Measurements from ENCODE around the gene SERP2. TPM values are rescaled to one million over a fixed set of nuclear protein-coding genes. Genes with fewer than 3 reads are reported as not detected.

The SERP2 gene
- total RNA-seq, 1 donor from 2014 or later: 8.1 TPM

GRCh38 chr13:44411841-44412240 is 38.2 kb downstream of the SERP2 start:
- DNase-seq (ENCODE audit: low read depth): no peak

GRCh38 chr13:44412346-44412935 is 38.8 kb downstream of the SERP2 start:
- no peak for DNase-seq (ENCODE audit: low read depth)

- no peak for DNase-seq (ENCODE audit: low read depth)
These were observed 39.5 kb downstream of the SERP2 start for GRCh38 chr13:44413095-44413494.

DNA sequence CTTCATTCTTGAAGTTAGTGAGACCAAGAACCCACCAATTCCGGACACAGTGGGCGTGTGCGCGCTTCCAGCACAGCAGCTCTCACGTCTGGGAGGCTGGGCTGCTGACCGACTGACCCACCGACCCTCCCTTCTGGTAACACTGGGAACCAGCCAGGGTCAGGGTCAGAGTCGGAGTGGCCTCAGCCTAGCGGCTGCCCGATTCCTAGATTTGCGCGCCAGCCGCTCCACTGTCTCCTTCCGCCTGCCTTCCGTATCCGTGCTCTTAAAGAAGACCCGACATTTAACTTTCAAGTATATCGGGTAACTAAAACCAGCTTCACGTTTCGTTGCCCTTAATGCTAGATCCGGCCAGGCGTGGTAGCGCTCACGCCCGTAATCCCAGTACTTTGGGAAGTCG is 41.1 kb downstream of the SERP2 start:
- no peak for DNase-seq (ENCODE audit: low read depth)

- no peak for DNase-seq (ENCODE audit: low read depth)
These were observed 42.2 kb downstream of the SERP2 start for GRCh38 chr13:44415815-44416214.

DNA sequence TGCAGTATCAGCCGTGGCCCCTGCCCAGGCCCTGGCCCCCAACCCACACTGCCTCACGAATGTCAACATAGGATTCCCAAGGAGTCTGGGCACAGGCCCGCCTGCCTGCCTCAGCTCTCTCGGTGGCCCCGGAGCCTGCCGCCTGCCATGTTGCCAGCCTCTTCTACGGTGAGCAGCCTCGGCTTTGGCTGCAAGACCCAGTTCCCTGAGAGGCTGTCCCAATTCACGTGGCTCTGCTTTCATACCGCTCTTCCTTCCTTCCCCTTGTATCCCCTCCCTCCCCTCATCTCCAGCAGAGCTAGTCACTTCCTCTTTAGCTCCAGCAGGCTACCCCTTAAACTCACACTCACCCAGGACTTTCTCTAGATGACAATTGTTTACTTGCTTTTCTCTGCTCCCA is 42.7 kb downstream of the SERP2 start:
- DNase-seq (ENCODE audit: low read depth): no peak

GRCh38 chr13:44416744-44417143 is 43.1 kb downstream of the SERP2 start:
- DNase-seq (ENCODE audit: low read depth): no peak

DNA sequence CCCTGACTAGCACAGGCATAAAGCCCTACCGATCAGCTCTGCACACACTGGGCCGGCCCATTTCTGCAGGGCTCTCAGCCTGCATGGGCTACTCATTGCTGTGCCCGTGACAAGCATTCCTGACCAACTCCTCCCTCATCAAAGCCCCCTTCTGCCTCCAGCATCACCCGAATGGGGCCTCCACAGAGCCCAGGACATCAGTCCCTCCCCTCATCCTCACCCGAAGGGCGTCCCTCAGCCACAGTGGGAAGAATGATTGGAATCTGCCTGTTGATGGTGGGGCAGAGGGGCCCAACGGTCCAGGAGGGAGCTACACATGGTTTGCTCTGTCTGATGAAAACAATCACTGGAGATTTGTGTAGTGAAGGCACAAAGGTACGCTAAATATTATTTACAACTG is 43.8 kb downstream of the SERP2 start:
- DNase-seq (ENCODE audit: low read depth): no peak

GRCh38 chr13:44417876-44418275 is 44.3 kb downstream of the SERP2 start:
- DNase-seq (ENCODE audit: low read depth): no peak

DNA sequence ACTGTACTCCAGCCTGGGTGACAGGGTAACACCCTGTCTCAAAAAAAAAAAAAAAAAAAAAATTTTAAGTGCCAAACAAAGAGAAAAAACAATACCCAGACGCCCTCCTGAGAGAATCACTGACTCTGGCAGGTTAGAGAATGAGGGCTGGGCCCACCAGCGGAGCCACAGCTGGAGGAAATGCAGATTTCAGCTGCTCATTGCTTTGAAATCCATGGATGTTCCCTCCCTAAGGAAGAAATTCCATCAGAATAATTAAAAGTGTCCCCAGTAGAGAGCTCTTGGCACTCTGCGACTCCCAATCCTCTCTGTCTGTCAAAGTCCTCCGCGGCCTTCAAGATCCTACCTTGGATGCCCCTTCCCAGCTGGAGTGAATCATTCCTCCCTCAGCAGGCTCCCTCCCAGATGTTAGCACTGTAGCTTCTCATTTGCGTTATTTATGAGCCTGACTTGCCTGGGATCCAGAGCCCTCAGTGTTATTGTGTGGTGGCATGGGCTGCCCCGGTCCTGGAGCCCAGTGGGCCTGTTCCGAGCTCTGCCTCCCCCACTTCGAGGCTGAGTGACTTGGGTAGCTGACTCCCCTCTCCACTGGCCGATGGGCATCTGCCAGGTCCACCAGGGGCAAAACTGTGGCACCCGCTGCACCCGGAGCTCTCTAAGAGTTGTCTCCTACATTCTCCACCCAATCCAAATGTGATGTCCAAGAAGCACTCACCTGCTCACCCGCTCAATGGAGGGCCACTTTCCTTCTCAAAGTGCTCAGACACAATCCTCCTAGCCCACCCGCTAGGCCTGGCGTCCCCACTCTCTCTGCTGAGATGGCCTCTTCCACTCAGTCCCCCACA is 47.0 kb downstream of the SERP2 start:
- DNase-seq (ENCODE audit: low read depth): no peak

DNA sequence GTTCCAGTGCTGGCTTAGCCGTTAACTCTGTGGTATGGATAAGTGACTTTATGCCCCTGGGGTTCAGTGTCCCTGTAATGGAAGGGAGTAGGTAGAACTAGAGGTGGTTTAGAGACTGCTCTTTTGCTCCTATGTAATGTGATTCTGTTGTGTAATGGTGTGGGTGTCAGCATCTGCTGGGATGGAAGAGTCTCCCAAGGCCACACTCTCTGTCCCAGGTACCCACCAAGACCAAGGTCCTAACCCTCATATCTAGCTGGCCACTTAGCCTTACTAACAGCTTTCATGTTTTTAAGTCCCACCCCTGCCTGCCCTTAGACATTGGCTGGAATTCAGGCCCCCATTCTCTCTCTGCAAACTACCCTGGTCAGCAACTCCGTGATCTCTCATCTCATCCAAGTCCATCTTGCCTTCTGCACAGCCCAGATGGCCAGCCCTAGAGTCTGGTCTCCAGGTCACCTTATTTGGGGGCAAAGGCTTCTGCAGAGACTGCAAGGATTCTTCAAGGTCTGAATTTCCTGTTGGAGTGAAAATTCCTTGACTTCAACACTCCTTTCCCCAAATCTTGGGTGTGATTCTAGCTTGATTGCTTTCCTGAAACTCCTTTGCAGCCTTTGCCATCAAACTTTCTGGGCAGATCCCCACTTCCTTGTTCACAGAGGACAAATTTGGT is 48.4 kb downstream of the SERP2 start:
- DNase-seq (ENCODE audit: low read depth): no peak

DNA sequence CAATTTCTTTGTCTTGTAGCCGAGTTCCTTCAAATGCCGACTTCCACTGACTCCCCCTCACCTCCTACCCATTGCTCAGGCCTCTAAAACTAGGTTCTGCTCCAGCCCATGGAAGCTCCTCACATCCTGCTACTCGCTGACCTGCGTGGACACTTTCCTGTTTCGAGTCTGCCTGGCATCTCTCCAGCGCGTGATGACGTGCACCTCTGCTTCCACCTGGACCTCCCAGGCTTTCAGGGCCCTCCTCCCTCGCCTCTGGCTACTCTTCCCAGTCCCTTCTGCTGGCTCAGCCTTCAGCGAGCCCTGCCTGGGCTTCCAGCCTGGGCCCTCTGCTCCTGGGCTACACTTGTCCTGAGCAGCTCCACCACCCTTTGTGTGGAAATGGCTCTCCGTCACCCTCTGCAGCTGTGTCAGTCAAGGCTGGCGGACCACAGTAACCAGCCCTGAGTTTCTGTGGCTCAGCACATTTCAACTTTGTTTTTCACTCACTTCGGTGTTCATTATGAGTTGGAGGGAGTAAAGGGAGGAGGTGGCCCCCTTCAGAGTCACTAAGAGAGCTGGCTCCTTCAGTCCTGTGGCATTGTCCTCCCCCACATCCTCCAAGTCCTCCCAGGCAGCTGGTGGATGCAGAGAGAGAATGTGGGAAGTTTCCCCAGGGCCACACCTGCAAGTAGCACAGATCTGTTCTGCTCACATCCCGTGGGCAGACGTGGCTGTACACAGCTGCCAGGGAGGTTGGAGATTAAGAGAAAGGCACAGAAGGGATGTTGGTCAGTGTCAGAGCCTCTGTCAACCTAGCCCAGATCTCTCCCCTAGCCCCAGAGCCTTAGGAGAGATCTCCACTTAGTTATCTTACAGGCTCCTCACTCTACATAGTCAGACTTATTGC is 49.4 kb downstream of the SERP2 start:
- DNase-seq (ENCODE audit: low read depth): no peak

DNA sequence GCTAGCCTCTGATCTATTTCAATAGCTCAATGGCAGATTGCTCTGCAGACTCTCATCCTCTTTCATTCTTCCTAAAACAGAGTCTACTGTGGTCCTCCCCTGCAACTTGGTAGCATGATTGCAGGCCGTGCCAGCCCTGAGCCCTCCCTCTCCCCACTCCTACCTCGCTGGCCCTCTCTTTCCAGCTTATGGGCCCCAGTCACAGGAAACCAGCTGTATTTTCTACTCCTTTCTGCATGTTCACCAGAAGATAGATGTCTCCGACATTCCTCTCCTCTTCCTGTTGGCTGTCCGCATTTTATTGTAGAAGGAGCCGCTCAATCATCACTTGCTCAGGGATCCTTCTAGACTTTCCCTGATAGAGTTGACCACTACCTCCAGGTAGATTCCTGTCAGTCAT is 50.2 kb downstream of the SERP2 start:
- no peak for DNase-seq (ENCODE audit: low read depth)

DNA sequence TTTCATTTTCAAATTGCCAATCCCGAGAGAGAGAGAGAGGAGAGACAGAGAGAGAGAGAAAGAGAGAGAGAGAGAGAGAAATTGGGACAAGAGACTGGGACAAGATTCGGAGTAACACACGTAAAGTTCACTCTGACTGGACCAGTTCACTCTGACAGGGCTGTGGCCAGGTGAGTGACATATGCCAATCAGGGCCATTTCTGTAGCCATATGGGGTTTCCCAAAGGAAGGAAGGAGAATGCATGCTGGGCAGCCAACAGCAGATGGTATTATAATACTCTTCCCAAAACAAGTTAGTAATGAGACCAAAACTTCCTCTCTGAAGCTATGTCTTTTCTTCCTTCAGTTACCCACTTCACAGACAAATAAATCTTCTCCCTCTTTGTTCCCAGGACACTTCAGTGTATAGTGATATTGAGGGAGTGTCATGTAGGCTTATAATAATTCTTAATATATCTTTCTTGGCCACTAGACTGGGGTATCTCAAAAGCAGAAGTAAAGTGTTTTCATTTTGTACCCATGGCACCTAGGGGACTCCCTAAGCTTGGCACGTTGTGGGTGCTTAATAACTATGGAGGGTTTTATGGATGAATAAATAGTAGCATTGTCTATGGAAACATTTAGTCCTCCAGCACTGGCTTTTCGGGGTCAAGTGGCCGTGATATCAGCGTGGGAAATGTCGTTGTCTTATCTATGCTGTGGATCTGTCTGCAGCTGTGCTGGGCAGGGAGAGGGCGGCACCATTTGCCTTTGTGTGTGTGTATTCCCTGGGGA is 51.6 kb downstream of the SERP2 start:
- no peak for DNase-seq (ENCODE audit: low read depth)

DNA sequence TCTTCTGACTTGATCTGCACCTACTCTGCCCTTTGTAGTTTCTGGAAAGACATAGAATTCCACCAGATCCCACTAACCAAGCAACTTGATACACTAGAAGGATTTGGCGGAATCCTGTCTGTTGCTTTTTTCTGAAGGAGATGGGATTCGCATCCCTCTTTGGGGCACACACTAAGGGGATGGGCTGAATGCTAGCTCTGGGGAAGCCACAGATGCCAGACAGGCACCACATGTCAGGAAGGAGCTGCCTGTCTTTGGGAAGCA is 52.1 kb downstream of the SERP2 start:
- no peak for DNase-seq (ENCODE audit: low read depth)

- no peak for DNase-seq (ENCODE audit: low read depth)
These were observed 52.8 kb downstream of the SERP2 start for GRCh38 chr13:44426461-44426860.

DNA sequence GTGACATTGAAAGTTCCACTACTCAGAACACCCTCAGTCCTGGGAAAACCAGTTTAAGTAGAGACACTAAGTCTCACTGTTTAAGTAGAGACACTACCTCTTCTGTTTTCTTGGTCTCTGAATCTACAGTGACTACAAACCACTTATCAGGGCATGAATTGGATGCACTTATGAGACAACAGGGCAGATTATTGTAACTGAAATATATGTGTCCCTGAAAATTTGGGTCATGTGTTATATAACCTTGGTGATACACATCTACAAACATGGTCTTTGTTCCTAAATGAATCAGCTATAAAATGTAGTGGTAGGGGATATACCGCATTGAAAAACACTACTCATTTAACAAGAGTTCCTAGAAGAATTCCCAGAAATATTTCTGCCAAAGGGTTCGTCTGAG is 55.7 kb downstream of the SERP2 start:
- no peak for DNase-seq (ENCODE audit: low read depth)

DNA sequence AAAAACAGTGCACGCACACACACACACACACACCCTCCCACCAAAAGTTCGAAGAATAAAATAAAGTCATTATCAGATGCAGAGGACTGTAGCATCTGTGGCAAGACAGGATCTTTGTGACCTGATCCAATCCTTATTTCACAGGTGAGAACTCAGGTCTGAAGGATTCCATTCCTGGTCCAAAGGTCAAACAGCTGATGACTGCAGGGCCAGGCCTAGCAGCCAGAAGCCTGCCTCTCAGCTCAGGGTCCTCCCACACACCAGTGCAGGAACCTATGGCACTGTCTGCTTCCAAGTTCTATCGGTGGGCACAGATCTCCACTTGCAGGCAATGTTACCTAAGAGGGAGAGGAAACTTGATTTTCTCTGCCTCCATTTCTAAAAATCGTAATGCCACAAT is 57.5 kb downstream of the SERP2 start:
- peak; percentile 7 for DNase-seq (ENCODE audit: low read depth)

DNA sequence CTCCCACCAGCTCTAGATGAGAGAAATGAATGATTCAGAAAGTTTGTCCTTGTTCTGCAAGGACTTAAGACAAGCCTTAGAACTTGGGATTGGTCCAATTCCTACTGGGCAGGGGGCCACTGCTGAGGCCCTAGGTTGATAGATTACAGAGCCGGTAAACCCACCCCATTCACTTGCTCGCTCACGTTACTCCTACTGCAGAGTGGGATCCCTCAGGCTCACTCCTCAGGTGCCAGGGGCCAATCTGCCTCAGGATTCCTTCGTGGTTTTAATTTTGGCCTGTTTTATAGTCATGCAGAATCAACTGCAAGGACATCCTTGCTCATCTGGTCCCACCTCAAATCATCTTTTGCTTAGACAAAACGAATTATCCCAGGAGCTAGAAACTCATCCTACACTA is 59.0 kb downstream of the SERP2 start:
- peak; percentile 47 for DNase-seq (ENCODE audit: low read depth)

DNA sequence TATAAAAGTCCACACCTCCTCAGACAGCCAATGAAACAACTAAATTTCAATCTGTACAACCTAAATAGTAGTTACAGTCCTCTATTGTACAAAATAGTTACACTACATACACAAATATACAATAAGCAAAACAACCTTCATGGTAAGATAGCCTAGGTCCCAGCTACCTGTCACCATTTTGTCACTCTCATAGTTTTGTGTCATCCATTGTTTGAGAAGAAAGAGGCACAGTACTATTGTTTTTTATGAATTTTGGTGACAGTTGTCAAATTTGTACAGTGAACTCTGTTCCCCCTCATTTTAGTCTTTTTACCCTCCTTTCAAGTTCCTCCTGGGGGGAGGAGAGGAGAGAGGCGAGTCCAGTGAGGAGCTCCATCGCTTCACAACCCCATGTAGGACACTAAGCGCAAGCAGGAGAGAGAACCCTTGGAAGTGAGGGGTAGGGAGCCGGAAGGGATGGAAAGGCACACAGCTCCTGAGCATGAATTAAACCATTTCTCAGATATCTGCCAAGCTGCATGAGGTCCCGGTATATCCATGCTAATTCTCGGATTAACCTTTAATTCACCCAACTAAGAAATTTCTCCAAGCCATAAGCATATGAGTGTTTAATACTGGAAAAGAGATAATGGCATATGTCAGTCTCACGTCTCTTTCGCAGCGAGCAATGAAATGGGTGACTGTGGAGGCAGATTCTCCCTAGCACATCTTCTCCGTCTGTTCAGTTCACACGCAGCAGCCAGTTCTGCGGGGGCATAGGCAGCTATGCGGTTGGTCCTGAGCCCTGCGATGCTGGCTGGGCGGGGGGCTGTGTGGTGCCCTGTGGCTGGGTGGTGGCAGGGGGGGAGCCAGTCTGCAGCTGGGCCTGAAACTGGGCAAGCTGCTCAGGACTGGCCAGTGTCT is 60.5 kb downstream of the SERP2 start:
- no peak for DNase-seq (ENCODE audit: low read depth)

DNA sequence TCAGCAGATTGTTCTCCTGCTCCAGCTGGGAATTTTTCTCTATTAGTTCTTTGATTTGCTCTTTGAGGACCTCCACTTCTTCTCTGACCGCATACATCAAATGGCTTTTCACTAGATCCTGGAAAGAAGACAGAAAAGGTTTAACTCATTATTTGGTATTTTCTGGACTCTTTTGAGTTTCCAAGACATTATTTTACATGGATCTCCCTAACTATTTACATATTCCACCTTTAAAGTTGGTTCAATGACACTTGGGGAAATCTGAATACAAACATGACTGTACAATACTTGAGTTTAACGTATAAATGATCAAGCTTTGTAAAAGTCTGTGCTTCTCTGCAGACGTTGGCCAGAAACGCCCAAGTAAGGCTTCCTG is 61.1 kb downstream of the SERP2 start:
- DNase-seq (ENCODE audit: low read depth): no peak
